IPS DF 6.9 (cell line): ENCODE data around the gene TRIM14.
"Not testable (repeated sequence)": the region's sequence is repeated elsewhere in the genome, so short reads cannot be mapped to it uniquely, and the experiment has no call there.

Experiments used
- DNase-seq: peaks from one replicate; pipeline ENCODE4 v3.0.0-alpha.2; 2013; ENCODE audit warnings: low read depth, low spot score
- H3K27ac ChIP-seq: one replicate; pipeline ENCODE4 v1.5.1; 2013; ENCODE audit warnings: low read length, control low read depth
- H3K27me3 ChIP-seq: 2 replicates; pipeline ENCODE4 v1.6.1; 2013; ENCODE audit warnings: mild to moderate bottlenecking, low read length; ENCODE audit not compliant: control insufficient read depth, insufficient read depth
- H3K36me3 ChIP-seq: 2 replicates; pipeline ENCODE4 v1.6.1; 2013; ENCODE audit warnings: low read length; ENCODE audit not compliant: control insufficient read depth, insufficient read depth
- H3K4me1 ChIP-seq: 2 replicates; pipeline ENCODE4 v1.6.1; 2013; ENCODE audit warnings: low read length; ENCODE audit not compliant: control insufficient read depth, insufficient read depth
- H3K4me3 ChIP-seq: 2 replicates; pipeline ENCODE4 v1.5.1; 2013; ENCODE audit warnings: mild to moderate bottlenecking, low read length
- H3K9me3 ChIP-seq: 2 replicates; pipeline ENCODE4 v1.6.1; 2013; ENCODE audit warnings: low read length, inconsistent platforms; ENCODE audit not compliant: control insufficient read depth, insufficient read depth
- WGBS: extraction: QIAGEN DNeasy Blood & Tissue Kit; methylation state at CpG from one replicate; pipeline ENCODE4 v1.1.7; 2013; ENCODE audit warnings: mixed read lengths, missing lambda C conversion rate; ENCODE audit not compliant: insufficient read length, insufficient coverage; 5-methylcytosine and 5-hydroxymethylcytosine counted together

Gene TRIM14

DNA sequence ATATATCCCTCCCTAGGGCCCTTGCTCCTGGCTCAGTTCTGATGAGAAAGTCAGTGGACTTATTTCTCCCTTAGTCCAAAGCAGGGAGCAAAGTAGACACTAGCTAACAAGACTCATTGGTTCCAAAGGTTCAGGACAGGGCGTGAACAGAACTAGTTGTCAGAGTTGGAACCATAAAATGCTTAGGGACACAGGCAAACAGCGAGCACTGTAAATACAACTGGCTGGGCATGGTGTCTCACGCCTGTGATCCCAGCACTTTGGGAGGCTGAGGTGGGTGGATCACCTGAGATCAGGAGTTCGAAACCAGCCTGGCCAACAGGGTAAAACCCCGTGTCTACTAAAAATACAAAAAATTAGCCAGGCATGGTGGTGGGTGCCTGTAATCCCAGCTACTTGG is 99.2 kb downstream of the TRIM14 start:
- not testable (repeated sequence) for DNase-seq, H3K36me3 ChIP-seq, H3K4me1 ChIP-seq, H3K27ac ChIP-seq, H3K4me3 ChIP-seq, H3K9me3 ChIP-seq, H3K27me3 ChIP-seq
- WGBS: no CpG with 5 or more reads among the region's 5 CpGs
